Measurements from ENCODE around the gene GSTP1.
"Not testable (repeated sequence)": the region's sequence is repeated elsewhere in the genome, so short reads cannot be mapped to it uniquely, and the experiment has no call there.

Gene GSTP1

GRCh38 chr11:67586568-67587250 is 3.1 kb downstream of the GSTP1 start:
- Histone ChIP-seq H3K9ac (ENCODE audit: insufficient read length) (no peak overlapping the region), H3K36me3 (ENCODE audit: insufficient read depth, low read length) (peaks cover 35% of the 10 kb centered on the region), H3K4me3 (no peak overlapping the region), H3K9me3 (ENCODE audit: low read depth, low read length) (no peaks in the 10 kb centered on the region), H3K27ac (no peak overlapping the region)
- DNase-seq (ENCODE audit: low read depth, low spot score), result no peak
- TF ChIP-seq FOXP2 (optimal IDR thresholded peaks at IDR 0.05; ENCODE audit: control extremely low read depth, extremely low read length, insufficient read depth), result no peak
- no peak for TF ChIP-seq EZH2 (IDR thresholded peaks at IDR 0.05)
- no peak; the same call in 1 of the 2 replicates for TF ChIP-seq POLR2AphosphoS5 (IDR thresholded peaks at IDR 0.05; ENCODE audit: borderline replicate concordance, low read depth, low read length)

- Histone ChIP-seq H3K9me3 (ENCODE audit: low read depth, low read length) (no peaks in the 10 kb centered on the region), H3K4me3 (no peak overlapping the region), H3K9ac (ENCODE audit: insufficient read length) (no peak overlapping the region), H3K27ac (no peak overlapping the region), H3K36me3 (ENCODE audit: insufficient read depth, low read length) (peaks cover 35% of the 10 kb centered on the region)
- DNase-seq (ENCODE audit: low read depth, low spot score), result no peak
- no peak for TF ChIP-seq POLR2AphosphoS5 (IDR thresholded peaks at IDR 0.05; ENCODE audit: borderline replicate concordance, low read depth, low read length)
- TF ChIP-seq FOXP2 (optimal IDR thresholded peaks at IDR 0.05; ENCODE audit: control extremely low read depth, extremely low read length, insufficient read depth), result no peak
Observed at GRCh38 chr11:67588136-67588503, 4.5 kb downstream of the GSTP1 start.

GRCh38 chr11:67588899-67589415 is 5.3 kb downstream of the GSTP1 start:
- H3K36me3 ChIP-seq (ENCODE audit: insufficient read depth, low read length), result peaks cover 35% of the 10 kb centered on the region
- not testable (repeated sequence) for H3K27ac ChIP-seq; DNase-seq (ENCODE audit: low read depth, low spot score)

DNA sequence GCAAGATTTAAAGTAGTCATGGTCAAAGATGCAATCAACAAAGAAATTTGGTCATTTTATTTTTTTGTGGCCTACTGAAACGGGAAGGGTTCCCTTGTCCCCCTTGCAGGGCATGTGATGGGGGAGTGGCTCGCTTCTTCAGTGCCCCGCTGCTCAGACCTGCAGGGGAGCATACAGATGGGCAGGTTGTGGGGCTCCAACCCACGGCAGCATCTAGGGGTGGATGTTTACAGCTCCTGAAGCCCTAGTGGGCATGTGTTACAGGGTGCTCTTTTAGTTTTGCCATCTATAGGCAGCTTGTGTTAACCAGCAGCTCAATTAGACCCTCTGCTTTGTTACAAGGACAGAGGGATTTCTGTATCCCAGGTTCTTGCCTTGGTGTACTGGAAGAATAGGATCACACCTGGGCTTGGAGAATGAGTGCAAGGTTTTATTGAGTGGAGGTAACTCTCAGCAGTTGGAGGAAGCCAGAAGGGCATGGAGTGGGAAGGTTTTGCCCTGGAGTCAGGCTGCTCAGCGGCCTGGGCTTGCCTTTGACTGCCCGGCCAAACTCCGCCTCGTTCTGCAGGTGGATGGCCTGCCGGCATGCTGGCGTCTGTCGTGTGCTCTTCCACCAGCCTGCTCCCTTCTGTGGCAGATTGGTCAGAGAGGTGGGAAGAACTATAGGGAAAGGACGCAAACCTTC is 9.4 kb downstream of the GSTP1 start:
- DNase-seq (ENCODE audit: low read depth, low spot score), result no peak
- Histone ChIP-seq H3K4me3 (no peak overlapping the region), H3K36me3 (ENCODE audit: insufficient read depth, low read length) (peaks cover 3% of the 10 kb centered on the region; the same call in 1 of the 2 replicates), H3K27ac (no peak overlapping the region), H3K9ac (ENCODE audit: insufficient read length) (no peak overlapping the region), H3K9me3 (ENCODE audit: low read depth, low read length) (no peaks in the 10 kb centered on the region)
- no peak for TF ChIP-seq POLR2AphosphoS5 (IDR thresholded peaks at IDR 0.05; ENCODE audit: borderline replicate concordance, low read depth, low read length)
- no peak for TF ChIP-seq FOXP2 (optimal IDR thresholded peaks at IDR 0.05; ENCODE audit: control extremely low read depth, extremely low read length, insufficient read depth)
- TF ChIP-seq EZH2 (IDR thresholded peaks at IDR 0.05), result no peak

More at GRCh38 chr11:67588899-67589415, 5.3 kb downstream of the GSTP1 start:
- H3K9me3 ChIP-seq (ENCODE audit: low read depth, low read length); H3K4me3 ChIP-seq; H3K9ac ChIP-seq (ENCODE audit: insufficient read length): not testable (repeated sequence)

- H3K4me3 ChIP-seq, result no peak overlapping the region
- no peak for DNase-seq (ENCODE audit: low read depth, low spot score)
- no peaks in the 10 kb centered on the region for H3K9me3 ChIP-seq (ENCODE audit: low read depth, low read length)
- no peak overlapping the region for H3K9ac ChIP-seq (ENCODE audit: insufficient read length)
- no peak for TF ChIP-seq EZH2 (IDR thresholded peaks at IDR 0.05)
- TF ChIP-seq FOXP2 (optimal IDR thresholded peaks at IDR 0.05; ENCODE audit: control extremely low read depth, extremely low read length, insufficient read depth), result no peak
- no peak for TF ChIP-seq POLR2AphosphoS5 (IDR thresholded peaks at IDR 0.05; ENCODE audit: borderline replicate concordance, low read depth, low read length)
- H3K27ac ChIP-seq, result no peak overlapping the region
- no peaks in the 10 kb centered on the region for H3K36me3 ChIP-seq (ENCODE audit: insufficient read depth, low read length)
Observed at GRCh38 chr11:67593565-67593905, 9.9 kb downstream of the GSTP1 start.

GRCh38 chr11:67594480-67594879 is 10.9 kb downstream of the GSTP1 start:
- no peak for DNase-seq (ENCODE audit: low read depth, low spot score)
- no peak overlapping the region for H3K4me3 ChIP-seq
- H3K27ac ChIP-seq, result no peak overlapping the region
- TF ChIP-seq EZH2 (IDR thresholded peaks at IDR 0.05) (no peak), POLR2AphosphoS5 (IDR thresholded peaks at IDR 0.05; ENCODE audit: borderline replicate concordance, low read depth, low read length) (no peak), FOXP2 (optimal IDR thresholded peaks at IDR 0.05; ENCODE audit: control extremely low read depth, extremely low read length, insufficient read depth) (no peak)
- no peaks in the 10 kb centered on the region for H3K9me3 ChIP-seq (ENCODE audit: low read depth, low read length)
- H3K36me3 ChIP-seq (ENCODE audit: insufficient read depth, low read length), result no peaks in the 10 kb centered on the region
- no peak overlapping the region for H3K9ac ChIP-seq (ENCODE audit: insufficient read length)

GRCh38 chr11:67596753-67597300 is 13.2 kb downstream of the GSTP1 start:
- no peaks in the 10 kb centered on the region for H3K36me3 ChIP-seq (ENCODE audit: insufficient read depth, low read length)
- no peak for DNase-seq (ENCODE audit: low read depth, low spot score)
- no peak overlapping the region for H3K27ac ChIP-seq
- TF ChIP-seq FOXP2 (optimal IDR thresholded peaks at IDR 0.05; ENCODE audit: control extremely low read depth, extremely low read length, insufficient read depth) (no peak), EZH2 (IDR thresholded peaks at IDR 0.05) (no peak), POLR2AphosphoS5 (IDR thresholded peaks at IDR 0.05; ENCODE audit: borderline replicate concordance, low read depth, low read length) (no peak)
- H3K4me3 ChIP-seq, result no peak overlapping the region
- H3K9ac ChIP-seq (ENCODE audit: insufficient read length), result no peak overlapping the region
- no peaks in the 10 kb centered on the region for H3K9me3 ChIP-seq (ENCODE audit: low read depth, low read length)

DNA sequence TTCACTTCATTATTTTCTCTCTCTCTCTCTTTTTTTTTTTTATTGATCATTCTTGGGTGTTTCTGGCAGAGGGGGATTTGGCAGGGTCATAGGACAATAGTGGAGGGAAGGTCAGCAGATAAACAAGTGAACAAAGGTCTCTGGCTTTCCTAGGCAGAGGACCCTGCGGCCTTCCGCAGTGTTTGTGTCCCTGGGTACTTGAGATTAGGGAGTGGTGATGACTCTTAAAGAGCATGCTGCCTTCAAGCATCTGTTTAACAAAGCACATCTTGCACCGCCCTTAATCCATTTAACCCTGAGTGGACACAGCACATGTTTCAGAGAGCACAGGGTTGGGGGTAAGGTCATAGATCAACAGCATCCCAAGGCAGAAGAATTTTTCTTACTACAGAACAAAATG is 13.8 kb downstream of the GSTP1 start:
- H3K4me3 ChIP-seq; DNase-seq (ENCODE audit: low read depth, low spot score); H3K27ac ChIP-seq; H3K9ac ChIP-seq (ENCODE audit: insufficient read length); H3K9me3 ChIP-seq (ENCODE audit: low read depth, low read length); H3K36me3 ChIP-seq (ENCODE audit: insufficient read depth, low read length): not testable (repeated sequence)

GRCh38 chr11:67597963-67598362 is 14.4 kb downstream of the GSTP1 start:
- H3K36me3 ChIP-seq (ENCODE audit: insufficient read depth, low read length); H3K4me3 ChIP-seq; H3K9ac ChIP-seq (ENCODE audit: insufficient read length); DNase-seq (ENCODE audit: low read depth, low spot score); H3K27ac ChIP-seq; H3K9me3 ChIP-seq (ENCODE audit: low read depth, low read length): not testable (repeated sequence)
